Uterus (tissue), 4 donors: ENCODE data around the gene LRRN3. TPM values are rescaled to one million over a fixed set of nuclear protein-coding genes. Genes with fewer than 3 reads are reported as not detected.

ENCODE experiments used
- DNase-seq, 2 donors: peaks; one replicate each; pipeline ENCODE4 v3.0.0-alpha.2; 2019 to 2020
- H3K27ac ChIP-seq, 2 donors: fragments of 200-600 bp; sonication (generic); 1 replicate in 1 of 2; 2 replicates in 1 of 2; pipeline ENCODE4 v1.5.1; 2016 to 2018
- H3K27me3 ChIP-seq, 2 donors: fragments of 200-600 bp; sonication (generic); one replicate each; pipeline ENCODE4 v1.5.1; 2018 to 2019; ENCODE audit warnings: control low read depth in 1 of 2
- H3K36me3 ChIP-seq, 2 donors: fragments of 200-600 bp; sonication (generic); one replicate each; pipeline ENCODE4 v1.5.1; 2019; ENCODE audit warnings: control low read depth in 1 of 2
- H3K4me1 ChIP-seq, 2 donors: fragments of 200-600 bp; sonication (generic); one replicate each; pipeline ENCODE4 v1.5.1; 2018 to 2019; ENCODE audit warnings: control low read depth in 1 of 2
- H3K4me3 ChIP-seq, 2 donors: fragments of 200-600 bp; sonication (generic); 1 replicate in 1 of 2; 2 replicates in 1 of 2; pipeline ENCODE4 v1.5.1; 2018 to 2019; ENCODE audit warnings: mild to moderate bottlenecking in 1 of 2
- H3K9me3 ChIP-seq, 2 donors: fragments of 200-600 bp; sonication (generic); one replicate each; pipeline ENCODE4 v1.5.1; 2019; ENCODE audit warnings: control low read depth in 1 of 2
- POLR2A ChIP-seq, 2 donors: fragments of 450-650 bp; IDR thresholded peaks; one replicate each; pipeline ENCODE4 v1.6.1; 2016; ENCODE audit warnings: antibody characterized with exemption in 2 of 2, mild to moderate bottlenecking in 1 of 2, moderate library complexity in 1 of 2
- intact Hi-C: fragments of 100-400 bp; cut with DNase I; formaldehyde crosslinking; loops from one replicate; pipeline ENCODE4 v1.15.1; 2023; ENCODE audit warnings: low total_unique reads
- total RNA-seq, 4 donors: library from RNA; depleted of rRNA in 3 of 4; stranded (reverse); fragments of >200 nt in 3 of 4; gene quantifications; one replicate each; pipeline versions ENCODE4 v1.1.0 to v1.2.4, GENCODE V29; 2014 to 2023
- TF ChIP-seq, protein P1 (sequence below), 4 experiments: fragments of 200-600 bp in 2 of 4; fragments of 450-650 bp in 2 of 4; sonication (generic) in 2 of 4; IDR thresholded peaks; one replicate each; pipeline ENCODE4 v1.5.1; 2016 to 2019; ENCODE audit warnings: antibody characterized with exemption in 4 of 4, mild to moderate bottlenecking in 2 of 4, moderate library complexity in 1 of 4
- donor health status: DM: yes; HTN: yes; CAD: no.

Gene LRRN3
- total RNA-seq, 4 donors from 2014 or later: 0.12 to 18.5 TPM; not detected in 2

DNA sequence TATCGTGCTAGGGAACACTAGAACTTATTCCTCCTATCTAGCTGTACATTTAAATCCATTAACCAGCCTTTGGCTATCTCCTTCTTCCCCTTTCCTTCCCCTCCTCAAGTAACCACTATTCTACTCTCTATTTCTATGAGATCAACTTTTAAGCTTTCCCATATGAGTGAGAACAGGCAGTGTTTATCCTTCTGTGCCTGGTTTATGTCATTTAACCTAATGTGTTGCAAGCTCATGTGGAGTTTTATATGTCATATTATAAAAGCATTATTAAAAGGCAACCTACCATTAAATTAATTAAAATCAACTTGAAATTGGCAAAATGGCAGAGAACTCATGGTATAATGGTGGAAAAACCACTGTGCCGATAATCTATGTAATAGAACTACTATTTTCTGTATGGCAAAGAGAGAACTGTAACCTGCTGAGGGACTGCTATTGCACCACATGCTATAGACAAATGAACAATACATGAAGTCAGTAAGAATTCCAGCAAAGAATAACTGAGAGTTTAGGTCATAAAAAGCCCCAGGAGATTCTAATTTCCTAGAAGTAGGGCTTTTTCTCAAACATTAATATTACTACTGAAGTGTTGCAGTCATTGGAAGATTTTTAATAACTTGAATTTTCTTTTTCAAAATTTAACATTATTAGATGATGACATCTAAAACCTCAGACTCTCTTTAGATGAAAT lies 81.8 kb downstream of the LRRN3 start:
- Histone ChIP-seq H3K27ac (no peak overlapping the region), H3K9me3 (no peaks in the 10 kb centered on the region), H3K4me3 (no peak overlapping the region), H3K4me1 (no peaks in the 10 kb centered on the region), H3K36me3 (no peaks in the 10 kb centered on the region), H3K27me3 (no peaks in the 10 kb centered on the region)
- DNase-seq: no peak
- no peak for TF ChIP-seq POLR2A (IDR thresholded peaks at IDR 0.05)
- TF ChIP-seq, protein P1, sequence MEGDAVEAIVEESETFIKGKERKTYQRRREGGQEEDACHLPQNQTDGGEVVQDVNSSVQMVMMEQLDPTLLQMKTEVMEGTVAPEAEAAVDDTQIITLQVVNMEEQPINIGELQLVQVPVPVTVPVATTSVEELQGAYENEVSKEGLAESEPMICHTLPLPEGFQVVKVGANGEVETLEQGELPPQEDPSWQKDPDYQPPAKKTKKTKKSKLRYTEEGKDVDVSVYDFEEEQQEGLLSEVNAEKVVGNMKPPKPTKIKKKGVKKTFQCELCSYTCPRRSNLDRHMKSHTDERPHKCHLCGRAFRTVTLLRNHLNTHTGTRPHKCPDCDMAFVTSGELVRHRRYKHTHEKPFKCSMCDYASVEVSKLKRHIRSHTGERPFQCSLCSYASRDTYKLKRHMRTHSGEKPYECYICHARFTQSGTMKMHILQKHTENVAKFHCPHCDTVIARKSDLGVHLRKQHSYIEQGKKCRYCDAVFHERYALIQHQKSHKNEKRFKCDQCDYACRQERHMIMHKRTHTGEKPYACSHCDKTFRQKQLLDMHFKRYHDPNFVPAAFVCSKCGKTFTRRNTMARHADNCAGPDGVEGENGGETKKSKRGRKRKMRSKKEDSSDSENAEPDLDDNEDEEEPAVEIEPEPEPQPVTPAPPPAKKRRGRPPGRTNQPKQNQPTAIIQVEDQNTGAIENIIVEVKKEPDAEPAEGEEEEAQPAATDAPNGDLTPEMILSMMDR (IDR thresholded peaks at IDR 0.05): no peak
- intact Hi-C loops: no loop called here

- H3K36me3 ChIP-seq: no peaks in the 10 kb centered on the region
- H3K27me3 ChIP-seq: no peaks in the 10 kb centered on the region
- H3K9me3 ChIP-seq: no peaks in the 10 kb centered on the region
- no peak overlapping the region for H3K4me3 ChIP-seq
- TF ChIP-seq, protein P1 (IDR thresholded peaks at IDR 0.05): no peak
- TF ChIP-seq POLR2A (IDR thresholded peaks at IDR 0.05): no peak
- H3K27ac ChIP-seq: no peak overlapping the region
- H3K4me1 ChIP-seq: no peaks in the 10 kb centered on the region
- DNase-seq: no peak
- intact Hi-C loops: no loop called here
Measured at GRCh38 chr7:111173528-111173927, 82.6 kb downstream of the LRRN3 start.

DNA sequence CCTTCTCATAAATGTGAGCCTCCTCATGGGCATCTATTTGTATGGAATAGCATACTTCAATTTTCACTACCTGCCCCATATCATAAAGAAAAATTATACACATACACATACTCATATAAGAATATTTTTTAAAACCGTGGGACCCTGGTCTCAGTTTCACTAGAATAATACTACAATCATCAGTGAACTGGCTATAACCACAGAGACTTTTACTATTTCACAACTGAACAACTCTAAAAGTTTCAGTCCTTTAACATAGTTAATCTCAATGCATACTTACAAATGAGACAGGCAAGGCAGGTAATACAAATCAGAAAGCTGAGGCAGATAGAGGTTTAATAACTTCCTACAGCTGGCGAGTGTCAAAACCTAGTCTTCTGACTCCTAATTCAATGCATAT lies 83.1 kb downstream of the LRRN3 start:
- DNase-seq: no peak
- no peak overlapping the region for H3K27ac ChIP-seq
- H3K36me3 ChIP-seq: no peaks in the 10 kb centered on the region
- no peak overlapping the region for H3K4me3 ChIP-seq
- no peaks in the 10 kb centered on the region for H3K9me3 ChIP-seq
- H3K27me3 ChIP-seq: no peaks in the 10 kb centered on the region
- intact Hi-C loops: no loop called here
- TF ChIP-seq POLR2A (IDR thresholded peaks at IDR 0.05): no peak
- TF ChIP-seq, protein P1 (IDR thresholded peaks at IDR 0.05): no peak
- no peaks in the 10 kb centered on the region for H3K4me1 ChIP-seq

- Histone ChIP-seq H3K4me1 (no peaks in the 10 kb centered on the region), H3K4me3 (no peak overlapping the region), H3K27me3 (no peaks in the 10 kb centered on the region), H3K36me3 (no peaks in the 10 kb centered on the region), H3K9me3 (no peaks in the 10 kb centered on the region), H3K27ac (no peak overlapping the region)
- intact Hi-C loops: no loop called here
- DNase-seq: no peak
- no peak for TF ChIP-seq POLR2A (IDR thresholded peaks at IDR 0.05)
- TF ChIP-seq, protein P1 (IDR thresholded peaks at IDR 0.05): no peak
Measured at GRCh38 chr7:111174510-111174909, 83.6 kb downstream of the LRRN3 start.
